IMR-90 (cell line): Measurements from ENCODE around the gene VPS25. TPM values are rescaled to one million over a fixed set of nuclear protein-coding genes. Genes with fewer than 3 reads are reported as not detected.

Experiments
- ATAC-seq: fragments of 200-7000 bp; cut with Tn5 transposase; 2 replicates; pipeline ENCODE4 v1.9.1; 2020; ENCODE audit warnings: low read depth, mild to moderate bottlenecking, moderate library complexity
- BruUV-seq: library from RNA; stranded (reverse); fragments of 400-500 nt; replicated peaks from 2 replicates; lab custom pipeline; 2021; lab: Mats Ljungman, UMichigan
- CTCF ChIA-PET: fragments of 300-600 bp; formaldehyde crosslinking; extraction: SDS; loops from one replicate; lab custom pipeline; 2021; ENCODE audit warnings: antibody characterized with exemption; lab: Yijun Ruan, JAX
- POLR2A ChIA-PET: fragments of 300-600 bp; sonication (Branson Sonifier 250); formaldehyde crosslinking; loops from one replicate; lab custom pipeline; 2022; ENCODE audit warnings: antibody characterized with exemption; ENCODE audit not compliant: unreplicated experiment; lab: Charles Lee
- DNase-seq: peaks from one replicate; pipeline ENCODE4 v3.0.0; 2013
- H2AFZ ChIP-seq: replicated peaks from 2 replicates; pipeline ENCODE3; 2013; ENCODE audit warnings: low read length, mild to moderate bottlenecking; ENCODE audit not compliant: poor library complexity
- H2AK5ac ChIP-seq: 2 replicates; pipeline ENCODE4 v1.6.1; 2013; ENCODE audit warnings: low read depth, low read length, inconsistent platforms
- H2AK9ac ChIP-seq: replicated peaks from 2 replicates; pipeline ENCODE3; 2013; ENCODE audit warnings: mild to moderate bottlenecking, low read depth, low read length, moderate library complexity; ENCODE audit not compliant: poor library complexity
- H2BK120ac ChIP-seq: 2 replicates; pipeline ENCODE4 v1.6.1; 2013; ENCODE audit warnings: low read depth, low read length, inconsistent platforms
- H2BK15ac ChIP-seq: 3 replicates; pipeline ENCODE4 v1.6.1; 2013; ENCODE audit warnings: low read depth, low read length, inconsistent platforms
- H2BK20ac ChIP-seq: 2 replicates; pipeline ENCODE4 v1.6.1; 2013; ENCODE audit warnings: low read depth, mild to moderate bottlenecking, inconsistent platforms, low read length, moderate library complexity
- H2BK5ac ChIP-seq: 2 replicates; pipeline ENCODE4 v1.6.1; 2013; ENCODE audit warnings: mild to moderate bottlenecking, low read depth, low read length, inconsistent platforms; ENCODE audit not compliant: poor library complexity, severe bottlenecking
- H3K14ac ChIP-seq: replicated peaks from 2 replicates; pipeline ENCODE4 v1.6.1; 2013; ENCODE audit warnings: low read depth, low read length, inconsistent platforms
- H3K18ac ChIP-seq: 2 replicates; pipeline ENCODE4 v1.6.1; 2013; ENCODE audit warnings: low read depth, low read length, control low read depth
- H3K23ac ChIP-seq: 2 replicates; pipeline ENCODE4 v1.6.1; 2013; ENCODE audit warnings: low read depth, low read length, inconsistent platforms
- H3K27ac ChIP-seq: 2 replicates; pipeline ENCODE4 v1.5.1; 2013; ENCODE audit warnings: mild to moderate bottlenecking, control low read depth, low read length; ENCODE audit not compliant: insufficient read depth
- H3K27me3 ChIP-seq: 2 replicates; pipeline ENCODE4 v1.6.1; 2013; ENCODE audit warnings: low read length; ENCODE audit not compliant: control insufficient read depth, insufficient read depth
- H3K36me3 ChIP-seq: 2 replicates; pipeline ENCODE4 v1.6.1; 2013; ENCODE audit warnings: low read length, mixed read lengths; ENCODE audit not compliant: control insufficient read depth, insufficient read depth
- H3K4ac ChIP-seq: 2 replicates; pipeline ENCODE4 v1.6.1; 2013; ENCODE audit warnings: low read depth, low read length, inconsistent platforms
- H3K4me1 ChIP-seq: 2 replicates; pipeline ENCODE4 v1.6.1; 2013; ENCODE audit warnings: low read length, mixed read lengths; ENCODE audit not compliant: control insufficient read depth, insufficient read depth
- H3K4me2 ChIP-seq: 2 replicates; pipeline ENCODE4 v1.6.1; 2013; ENCODE audit warnings: low read depth, mild to moderate bottlenecking, control low read depth, low read length, moderate library complexity
- H3K4me3 ChIP-seq: 2 replicates; pipeline ENCODE4 v1.5.1; 2013; ENCODE audit warnings: low read depth, mild to moderate bottlenecking, control low read depth, low read length, moderate library complexity; ENCODE audit not compliant: insufficient read depth
- H3K56ac ChIP-seq: 2 replicates; pipeline ENCODE4 v1.6.1; 2013; ENCODE audit warnings: low read length, inconsistent platforms; ENCODE audit not compliant: insufficient read depth; ENCODE audit errors: extremely low read depth
- H3K79me1 ChIP-seq, 2 experiments: 2 replicates each; pipeline ENCODE4 v1.6.1; 2013; ENCODE audit warnings: low read length in 2 of 2, inconsistent platforms in 1 of 2, low read depth in 1 of 2
- H3K9ac ChIP-seq: 2 replicates; pipeline ENCODE4 v1.6.1; 2013; ENCODE audit warnings: low read depth, low read length, control low read depth
- H3K9me1 ChIP-seq: 2 replicates; pipeline ENCODE4 v1.6.1; 2013; ENCODE audit warnings: low read length, inconsistent platforms; ENCODE audit not compliant: insufficient read depth
- H3K9me3 ChIP-seq: 2 replicates; pipeline ENCODE4 v1.6.1; 2013; ENCODE audit warnings: low read length; ENCODE audit not compliant: control insufficient read depth, insufficient read depth
- H4K20me1 ChIP-seq: 2 replicates; pipeline ENCODE4 v1.6.1; 2013; ENCODE audit warnings: low read length, inconsistent platforms; ENCODE audit not compliant: insufficient read depth
- H4K5ac ChIP-seq: 2 replicates; pipeline ENCODE4 v1.6.1; 2013; ENCODE audit warnings: mild to moderate bottlenecking, low read depth, low read length, control low read depth
- H4K8ac ChIP-seq, 2 experiments: 2 replicates each; pipeline ENCODE4 v1.6.1; 2013; ENCODE audit warnings: low read depth in 2 of 2, low read length in 2 of 2, control low read depth in 1 of 2, inconsistent platforms in 1 of 2
- H4K91ac ChIP-seq: 2 replicates; pipeline ENCODE4 v1.6.1; 2013; ENCODE audit warnings: low read depth, low read length, inconsistent platforms; ENCODE audit not compliant: insufficient read depth
- BHLHE40 ChIP-seq: fragments of 150-350 bp; IDR thresholded peaks from 2 replicates; pipeline ENCODE4 v1.6.1; 2016; ENCODE audit warnings: mild to moderate bottlenecking, low read depth, low read length
- CEBPB ChIP-seq: IDR thresholded peaks from 2 replicates; pipeline ENCODE4 v1.6.1; 2012; ENCODE audit warnings: low read depth, low read length, improper control_type of control experiment
- CHD1 ChIP-seq: IDR thresholded peaks from 2 replicates; pipeline ENCODE4 v1.6.1; 2012; ENCODE audit warnings: low read depth, low read length, improper control_type of control experiment
- CTCF ChIP-seq: conservative IDR thresholded peaks from 2 replicates; pipeline ENCODE4 v1.5.1; 2012; ENCODE audit warnings: mild to moderate bottlenecking, low read depth, low read length, improper control_type of control experiment
- ELK1 ChIP-seq: fragments of 150-350 bp; IDR thresholded peaks from 2 replicates; pipeline ENCODE4 v1.6.1; 2016; ENCODE audit warnings: low read depth, mild to moderate bottlenecking, low read length, moderate library complexity, borderline replicate concordance
- FOS ChIP-seq: fragments of 150-350 bp; IDR thresholded peaks from 2 replicates; pipeline ENCODE4 v1.6.1; 2016; ENCODE audit warnings: low read depth, low read length
- MAFK ChIP-seq: IDR thresholded peaks from 2 replicates; pipeline ENCODE4 v1.6.1; 2012; ENCODE audit warnings: low read depth, low read length, improper control_type of control experiment
- MAZ ChIP-seq: IDR thresholded peaks from 2 replicates; pipeline ENCODE4 v1.6.1; 2012; ENCODE audit warnings: low read depth, mild to moderate bottlenecking, low read length, improper control_type of control experiment, moderate library complexity, borderline replicate concordance
- MXI1 ChIP-seq: IDR thresholded peaks from 2 replicates; pipeline ENCODE4 v1.6.1; 2012; ENCODE audit warnings: low read depth, mild to moderate bottlenecking, low read length, moderate library complexity, borderline replicate concordance
- NFE2L2 ChIP-seq: fragments of 150-350 bp; IDR thresholded peaks from 2 replicates; pipeline ENCODE4 v1.6.1; 2016; ENCODE audit warnings: low read depth, mild to moderate bottlenecking, low read length
- POLR2A ChIP-seq: IDR thresholded peaks from 2 replicates; pipeline ENCODE4 v1.6.1; 2012; ENCODE audit warnings: mild to moderate bottlenecking, low read depth, low read length
- RAD21 ChIP-seq: IDR thresholded peaks from 2 replicates; pipeline ENCODE4 v1.6.1; 2012; ENCODE audit warnings: low read length, improper control_type of control experiment
- RCOR1 ChIP-seq: IDR thresholded peaks from 2 replicates; pipeline ENCODE4 v1.6.1; 2012; ENCODE audit warnings: mild to moderate bottlenecking, low read length, improper control_type of control experiment; ENCODE audit not compliant: insufficient replicate concordance
- RFX5 ChIP-seq: IDR thresholded peaks from 2 replicates; pipeline ENCODE4 v1.8.0; 2012; ENCODE audit warnings: low read depth, mild to moderate bottlenecking, low read length, moderate library complexity
- SMC3 ChIP-seq: fragments of 150-350 bp; IDR thresholded peaks from 2 replicates; pipeline ENCODE4 v1.6.1; 2016; ENCODE audit warnings: low read depth, mild to moderate bottlenecking, antibody characterized with exemption, low read length, moderate library complexity
- USF2 ChIP-seq: fragments of 150-350 bp; IDR thresholded peaks from 2 replicates; pipeline ENCODE4 v1.6.1; 2017; ENCODE audit warnings: mild to moderate bottlenecking, antibody characterized with exemption, low read length, low read depth
- WGBS, 2 experiments: methylation state at CpG; one replicate each; pipeline versions ENCODE4 v1.1.5 to v1.1.7; 2013; ENCODE audit warnings: missing lambda C conversion rate in 2 of 2; ENCODE audit not compliant: insufficient read length in 1 of 2; ENCODE audit errors: extremely low coverage in 2 of 2; 5-methylcytosine and 5-hydroxymethylcytosine counted together
- dilution Hi-C: fragments of 300-500 bp; cut with HindIII; formaldehyde crosslinking; loops from one replicate; pipeline ENCODE4 v1.14.3; 2018; ENCODE audit warnings: low sequenced_read_pairs; ENCODE audit not compliant: unreplicated experiment
- in situ Hi-C: fragments of 300-500 bp; cut with MboI; formaldehyde crosslinking; loops from 3 replicates; pipeline ENCODE4 v1.14.3; 2019; ENCODE audit warnings: low sequenced_read_pairs, inconsistent platforms, mixed read lengths
- intact Hi-C: fragments of 100-400 bp; cut with micrococcal nuclease; formaldehyde crosslinking; loops from 2 replicates; pipeline ENCODE4 v1.10.0; 2022
- polyA plus RNA-seq, 3 experiments: library from polyadenylated mRNA; depleted of rRNA; stranded (reverse); fragments of >200 nt; gene quantifications; 2 replicates each; pipeline ENCODE4 v1.2.3, GENCODE V29; 2012; ENCODE audit warnings: low replicate concordance in 1 of 3
- total RNA-seq: library from RNA; depleted of rRNA; stranded (reverse); fragments of >200 nt; gene quantifications from 2 replicates; pipeline ENCODE4 v1.2.3, GENCODE V29; 2012

Gene VPS25
- total and polyA plus RNA-seq, 2 of the 4 experiments (the other 2 are of a cell fraction): 71.3 to 130 TPM

GRCh38 chr17:42796066-42796758 is 23.0 kb downstream of the VPS25 start:
- Histone ChIP-seq H3K27ac (no peak overlapping the region), H2BK5ac (no peak overlapping the region), H3K4me3 (no peak overlapping the region), H2AK9ac (no peak overlapping the region), H4K5ac (no peak overlapping the region), H3K27me3 (no peaks in the 10 kb centered on the region), H2BK15ac (no peak overlapping the region), H2AFZ (no peak overlapping the region), H3K18ac (no peak overlapping the region), H4K91ac (no peak overlapping the region), H4K20me1 (no peaks in the 10 kb centered on the region), H2BK120ac (no peak overlapping the region), H3K9ac (no peak overlapping the region), H3K4ac (no peak overlapping the region), H3K9me3 (no peaks in the 10 kb centered on the region), H3K79me1 (peaks cover 20 to 39% of the 10 kb centered on the region in 2 experiments), H3K56ac (no peak overlapping the region), H3K4me2 (no peak overlapping the region), H2BK20ac (no peak overlapping the region), H3K4me1 (peaks cover 7% of the 10 kb centered on the region), H3K36me3 (peaks cover 4% of the 10 kb centered on the region; the same call in 1 of the 2 replicates), H3K14ac (no peak overlapping the region), H2AK5ac (no peak overlapping the region), H3K9me1 (peaks cover 19% of the 10 kb centered on the region), H3K23ac (no peak overlapping the region), H4K8ac (no peak overlapping the region)
- DNase-seq (no peak), ATAC-seq (no peak)
- POLR2A ChIA-PET: interaction anchor here (1.0 kb wide), 1 partner anchor 28 kb away, joined by 3 read pairs; the partner anchor contains the start of gene BECN1
- dilution Hi-C loops: no loop called here
- in situ Hi-C loops: no loop called here
- CTCF ChIA-PET: no interaction called here
- no TSS peak for BruUV-seq
- TF ChIP-seq NFE2L2 (no peak), BHLHE40 (no peak), MXI1 (no peak), USF2 (no peak), CTCF (no peak), CEBPB (no peak), POLR2A (no peak), RCOR1 (no peak), MAZ (no peak), RFX5 (no peak), CHD1 (no peak), RAD21 (no peak), SMC3 (no peak), ELK1 (no peak), MAFK (no peak), FOS (no peak)
- WGBS, 2 experiments: 95% methylated on average over 9 of the region's 18 CpGs; no CpG with 5 or more reads in 1 of the 2 experiments
- intact Hi-C loops: no loop called here
